Epithelial cell of esophagus (primary cell): ENCODE measurements around the gene PTPN11.
"Not testable (repeated sequence)": the region's sequence is repeated elsewhere in the genome, so short reads cannot be mapped to it uniquely, and the experiment has no call there.

Source experiments
- DNase-seq: peaks from one replicate; pipeline ENCODE4 v3.0.0; 2010; ENCODE audit warnings: low read depth
- H3K4me3 ChIP-seq: 2 replicates; pipeline ENCODE4 v1.5.1; 2011; ENCODE audit warnings: mild to moderate bottlenecking, low read length, control low read depth
- CTCF ChIP-seq: IDR thresholded peaks from 2 replicates; pipeline ENCODE4 v1.5.1; 2011; ENCODE audit warnings: low read depth, mild to moderate bottlenecking, low read length, control low read depth, inconsistent platforms; ENCODE audit not compliant: insufficient read depth; ENCODE audit errors: missing control alignments

PTPN11 gene

GRCh38 chr12:112424126-112424525 is 5.4 kb downstream of the PTPN11 start:
- no peak for DNase-seq

GRCh38 chr12:112425582-112426382 is 7.0 kb downstream of the PTPN11 start:
- TF ChIP-seq CTCF: no peak
- no peak for DNase-seq
- no peak overlapping the region for H3K4me3 ChIP-seq

More at GRCh38 chr12:112424126-112424525, 5.4 kb downstream of the PTPN11 start:
- no peak for TF ChIP-seq CTCF
- H3K4me3 ChIP-seq: no peak overlapping the region

- DNase-seq: no peak
- TF ChIP-seq CTCF: no peak
- no peak overlapping the region for H3K4me3 ChIP-seq
Observed at GRCh38 chr12:112427760-112428159, 9.0 kb downstream of the PTPN11 start.

- DNase-seq: no peak
- TF ChIP-seq CTCF: no peak
- H3K4me3 ChIP-seq: no peak overlapping the region
Observed at GRCh38 chr12:112430929-112431328, 12.2 kb downstream of the PTPN11 start.

- H3K4me3 ChIP-seq: no peak overlapping the region
- no peak for DNase-seq
- TF ChIP-seq CTCF: no peak
Observed at GRCh38 chr12:112431965-112432364, 13.2 kb downstream of the PTPN11 start.

- no peak overlapping the region for H3K4me3 ChIP-seq
- TF ChIP-seq CTCF: no peak
- no peak for DNase-seq
Observed at GRCh38 chr12:112433551-112433950, 14.8 kb downstream of the PTPN11 start.

GRCh38 chr12:112438645-112439044 is 19.9 kb downstream of the PTPN11 start:
- H3K4me3 ChIP-seq, DNase-seq: not testable (repeated sequence)
